HG03175 (cell line): ENCODE results near the gene TMEM204.

Source experiments
- ATAC-seq: cut with Tn5 transposase; IDR thresholded peaks from one replicate; pipeline ENCODE4 v1.9.1; 2021; ENCODE audit warnings: mild to moderate bottlenecking, moderate library complexity; ENCODE audit not compliant: unreplicated experiment

The TMEM204 gene

DNA sequence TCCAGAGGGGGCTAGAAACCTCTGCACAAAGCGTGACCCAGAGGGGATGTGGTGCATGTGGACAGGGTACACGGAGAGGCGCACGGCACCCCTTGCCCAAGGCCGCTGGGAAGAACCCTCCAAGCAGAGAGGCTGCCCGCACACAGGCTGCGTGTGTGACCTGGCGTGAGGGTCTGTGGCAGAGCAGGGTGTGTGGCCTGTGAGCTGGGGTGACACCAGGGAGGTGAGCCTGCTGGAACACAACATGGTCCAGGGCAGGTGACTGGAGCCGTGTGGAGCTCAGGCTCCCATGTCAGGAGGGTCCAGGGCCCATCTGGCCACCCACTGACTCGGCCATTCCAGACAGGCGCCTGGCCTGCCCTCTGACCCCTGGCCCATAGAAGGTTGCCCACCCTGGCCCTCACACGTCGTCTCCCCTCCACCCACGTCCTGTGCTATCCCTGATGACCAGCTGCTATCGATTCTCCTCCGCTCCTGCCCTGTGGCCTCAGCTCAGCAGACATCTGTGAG, 14.8 kb upstream of the TMEM204 start:
- no peak for ATAC-seq

DNA sequence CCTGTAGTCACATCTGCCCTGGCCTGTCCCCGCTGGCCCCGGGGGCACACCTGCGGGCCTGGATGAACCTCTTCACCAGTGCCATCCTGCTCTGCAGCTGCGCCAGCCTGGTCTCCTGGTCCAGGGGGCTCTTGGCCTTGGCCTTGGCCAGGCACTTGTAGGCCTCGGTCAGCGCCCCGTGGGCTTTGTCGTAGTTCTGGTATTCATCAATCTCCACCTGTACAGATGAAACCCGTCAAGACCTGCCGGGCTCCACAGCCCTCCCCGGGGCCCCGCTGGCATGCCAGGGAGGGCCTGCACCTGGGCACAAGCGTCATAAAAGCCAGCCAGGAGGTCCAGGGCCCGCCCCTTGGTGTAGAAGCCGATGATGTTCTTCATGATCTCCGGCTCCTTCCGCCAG, 13.6 kb upstream of the TMEM204 start:
- ATAC-seq, result no peak

- ATAC-seq, result no peak
These were observed 13.0 kb upstream of the TMEM204 start for GRCh38 chr16:1520461-1520860.

GRCh38 chr16:1523581-1524245, 9.8 kb upstream of the TMEM204 start:
- ATAC-seq, result no peak

- no peak for ATAC-seq
These were observed 9.1 kb upstream of the TMEM204 start for GRCh38 chr16:1524366-1524765.

GRCh38 chr16:1525871-1526607, 7.4 kb upstream of the TMEM204 start:
- ATAC-seq, result no peak

DNA sequence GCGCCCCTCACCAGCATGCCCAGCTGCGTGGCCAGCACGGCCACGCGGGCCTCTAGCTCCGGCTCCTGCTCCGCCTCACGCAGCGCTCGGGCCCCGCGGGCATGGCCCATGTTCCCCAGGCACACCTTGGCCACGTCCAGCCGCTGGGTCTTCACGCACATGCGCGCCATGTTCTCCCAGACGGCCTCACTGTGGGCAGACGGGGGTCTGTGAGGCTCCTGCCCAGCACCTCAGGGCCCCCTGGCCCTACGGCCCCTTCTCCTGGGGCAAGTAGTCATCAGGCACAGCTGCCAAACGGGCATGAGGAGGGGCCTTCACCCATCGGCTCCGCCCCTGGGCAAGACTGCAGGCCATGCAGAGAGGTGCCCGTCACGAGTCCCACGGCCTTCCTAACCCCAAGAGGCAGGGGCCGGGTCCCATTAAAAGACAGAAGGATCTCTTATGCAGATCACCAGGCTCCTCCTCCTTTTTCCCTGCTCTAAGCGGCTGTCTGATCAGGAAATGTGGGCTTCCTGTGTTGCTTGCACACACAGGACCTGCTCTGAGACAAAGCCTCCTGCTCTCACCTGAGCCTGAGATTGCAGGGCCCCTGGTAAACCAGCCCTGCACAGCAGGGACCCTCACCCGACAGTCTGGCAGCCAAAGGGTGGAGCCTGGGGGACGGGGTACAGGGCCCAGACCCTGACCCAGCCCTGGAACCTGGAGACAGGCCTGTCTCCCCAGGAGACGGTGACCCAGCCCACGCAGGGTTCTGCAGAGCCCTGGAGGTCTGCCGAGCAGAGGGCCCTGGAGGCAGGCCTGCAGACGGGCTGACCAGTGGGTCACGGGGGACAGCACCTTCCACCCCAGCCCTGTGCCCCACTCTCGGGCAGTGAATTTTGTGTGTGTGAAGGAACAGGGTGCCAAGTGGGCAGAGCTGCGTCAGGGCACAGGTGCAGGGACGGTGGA, 6.6 kb upstream of the TMEM204 start:
- no peak for ATAC-seq

- no peak for ATAC-seq
These were observed 5.3 kb upstream of the TMEM204 start for GRCh38 chr16:1527836-1528811.

DNA sequence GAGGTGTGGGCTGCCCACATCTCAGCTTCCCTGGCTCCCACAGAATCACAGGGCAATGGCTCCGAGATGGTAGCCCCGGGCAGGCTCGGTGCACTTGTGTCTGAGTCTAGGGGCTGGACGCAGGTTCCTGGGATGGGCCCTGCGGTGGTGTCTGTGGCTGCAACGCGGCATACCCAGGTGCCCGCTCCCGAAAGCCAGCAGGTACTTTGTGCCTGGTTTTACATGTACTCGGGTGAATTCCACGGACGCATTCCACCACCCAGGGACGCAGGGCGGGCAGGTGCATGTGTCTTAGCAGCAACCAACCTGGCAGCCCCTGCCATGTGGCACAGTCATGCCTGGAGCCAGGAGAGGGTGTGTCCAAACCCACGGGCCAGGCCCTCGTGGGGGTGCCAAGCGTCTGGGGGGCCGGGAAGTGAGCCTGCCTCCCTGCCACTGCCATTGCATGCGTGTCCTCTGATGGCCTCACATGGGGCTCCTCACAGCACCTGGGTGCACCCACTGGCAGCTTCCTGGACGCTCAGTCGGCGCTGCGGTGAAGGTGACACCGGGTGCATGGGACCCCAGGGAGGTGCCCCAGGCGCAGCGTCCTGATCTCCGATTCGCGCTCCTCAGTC, 4.4 kb upstream of the TMEM204 start:
- no peak for ATAC-seq

- no peak for ATAC-seq
These were observed 3.0 kb upstream of the TMEM204 start for GRCh38 chr16:1530349-1530882.

GRCh38 chr16:1530883-1531637, 2.4 kb upstream of the TMEM204 start:
- ATAC-seq, result no peak

GRCh38 chr16:1531638-1531910, 1.9 kb upstream of the TMEM204 start:
- no peak for ATAC-seq

GRCh38 chr16:1532081-1532760, 1.2 kb upstream of the TMEM204 start:
- no peak for ATAC-seq

DNA sequence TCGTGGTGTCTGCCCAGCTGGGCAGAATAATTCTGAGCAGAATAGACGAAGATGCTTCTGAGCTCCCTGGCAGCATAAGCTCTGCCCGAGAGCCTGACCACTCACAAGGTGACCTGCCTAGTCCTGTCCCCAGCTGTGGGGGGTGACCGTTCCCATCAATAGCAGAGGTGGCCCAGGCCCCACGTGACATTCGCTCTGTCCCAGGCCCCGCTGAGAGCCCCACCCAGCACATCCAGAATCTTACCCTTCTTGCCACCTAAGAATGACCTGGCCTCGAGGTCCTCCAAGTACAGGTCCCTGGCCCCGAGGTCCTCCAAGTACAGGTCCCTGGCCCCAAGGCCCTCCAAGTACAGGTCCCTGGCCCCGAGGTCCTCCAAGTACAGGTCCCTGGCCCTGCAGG, 695 bp upstream of the TMEM204 start:
- ATAC-seq, result no peak

GRCh38 chr16:1534021-1535020, 855 bp downstream of the TMEM204 start:
- no peak for ATAC-seq

DNA sequence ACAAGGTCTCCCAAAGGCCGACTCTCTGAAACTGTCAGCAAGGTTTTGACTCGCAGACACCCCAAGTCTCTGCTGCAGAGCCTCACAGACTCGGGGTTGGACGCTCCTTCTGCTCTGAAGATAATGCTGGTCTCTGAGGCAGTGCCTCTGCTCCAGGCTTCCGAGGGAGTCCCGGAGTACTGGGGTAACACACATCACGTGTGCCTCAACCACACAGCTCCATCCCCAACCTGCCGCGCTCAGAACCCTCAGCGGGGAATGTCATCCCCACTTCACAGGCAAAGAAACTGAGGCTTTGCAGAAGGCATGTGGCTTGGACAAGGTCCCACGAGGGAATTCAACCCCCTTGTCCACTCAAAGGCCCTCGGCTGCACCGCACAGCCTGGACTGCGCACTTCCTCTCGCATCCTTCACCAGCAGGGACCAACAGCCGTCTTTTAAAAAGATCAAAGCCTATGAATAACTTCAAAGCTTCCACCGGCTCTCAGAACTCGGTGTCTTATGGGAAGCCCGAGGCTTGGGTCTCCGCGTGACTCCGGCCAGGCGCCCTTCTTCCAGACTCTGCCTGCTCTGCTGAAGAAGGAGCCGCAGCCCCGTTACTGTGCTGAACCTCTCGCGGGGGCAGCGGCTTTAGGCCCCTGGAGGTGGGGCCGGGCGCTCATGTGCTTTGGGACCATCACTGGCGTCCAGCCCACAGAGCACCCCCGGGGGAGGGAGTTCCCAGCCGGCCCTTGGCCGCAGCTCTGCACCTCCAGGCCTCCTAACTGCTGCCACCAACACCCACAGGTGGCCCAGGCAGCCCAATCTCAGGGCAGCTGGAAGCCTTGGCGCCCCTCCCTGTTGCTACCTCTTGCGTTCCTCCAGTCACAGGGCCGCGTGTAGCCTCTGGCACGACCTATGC, 2.2 kb downstream of the TMEM204 start:
- no peak for ATAC-seq
